GM23338 (cell line): ENCODE measurements around the gene CELA1. TPM values are rescaled to one million over a fixed set of nuclear protein-coding genes. Genes with fewer than 3 reads are reported as not detected.

Source experiments
- CREB1 ChIP-seq: fragments of 250-450 bp; sonication (Bioruptor Pico); IDR thresholded peaks from 2 replicates; pipeline ENCODE4 v1.5.0; 2020; ENCODE audit warnings: low read depth, mild to moderate bottlenecking, moderate library complexity
- EZH2 ChIP-seq: fragments of 200-600 bp; sonication (generic); IDR thresholded peaks from one replicate; pipeline ENCODE4 v1.8.0; 2017; ENCODE audit warnings: antibody characterized with exemption, mild to moderate bottlenecking, low read depth; ENCODE audit not compliant: unreplicated experiment
- EZH2phosphoT487 ChIP-seq: fragments of 200-600 bp; sonication (generic); IDR thresholded peaks from one replicate; pipeline ENCODE4 v1.8.1; 2018; ENCODE audit warnings: antibody characterized with exemption; ENCODE audit not compliant: unreplicated experiment
- JUNB ChIP-seq: IDR thresholded peaks from one replicate; pipeline ENCODE4 v1.6.1; 2016; ENCODE audit warnings: antibody characterized with exemption; ENCODE audit not compliant: unreplicated experiment
- NANOG ChIP-seq: IDR thresholded peaks from 2 replicates; pipeline ENCODE4 v1.6.1; 2016; ENCODE audit warnings: antibody characterized with exemption, borderline replicate concordance
- POLR2AphosphoS5 ChIP-seq: IDR thresholded peaks from 2 replicates; pipeline ENCODE4 v1.6.1; 2016; ENCODE audit warnings: antibody characterized with exemption, low read depth
- STAT1 ChIP-seq: IDR thresholded peaks from one replicate; pipeline ENCODE4 v1.6.1; 2016; ENCODE audit warnings: antibody characterized with exemption; ENCODE audit not compliant: unreplicated experiment
- ZNF114 ChIP-seq: fragments of 250-450 bp; sonication (Bioruptor Pico); IDR thresholded peaks from 2 replicates; pipeline ENCODE4 v1.5.0; 2020; ENCODE audit warnings: mild to moderate bottlenecking, moderate library complexity
- ZNF331 ChIP-seq: fragments of 250-450 bp; sonication (Bioruptor Pico); IDR thresholded peaks from 2 replicates; pipeline ENCODE4 v1.5.0; 2020; ENCODE audit warnings: low read depth, mild to moderate bottlenecking, moderate library complexity
- polyA plus RNA-seq: library from polyadenylated mRNA; unstranded; fragments of >200 nt; fragmentation: Nextera tagmentation; extraction: Ambion mirVana; gene quantifications from 2 replicates; pipeline ENCODE4 v1.2.1, GENCODE V29; 2016
- total RNA-seq: library from RNA; depleted of rRNA; stranded (reverse); fragments of >200 nt; shearing (Covaris generic); gene quantifications from 2 replicates; pipeline ENCODE4 v1.2.3, GENCODE V29; 2014
- TF ChIP-seq, protein P1 (sequence below): fragments of 250-450 bp; sonication (Bioruptor Pico); IDR thresholded peaks from 2 replicates; pipeline ENCODE4 v1.5.0; 2020; ENCODE audit warnings: mild to moderate bottlenecking, moderate library complexity
- TF ChIP-seq, protein P2 (sequence below), 2 experiments: fragments of 200-600 bp in 1 of 2; sonication (generic) in 1 of 2; conservative IDR thresholded peaks; 2 replicates each; pipeline versions ENCODE4 v1.5.1 to v1.6.1; 2016 to 2017; ENCODE audit warnings: antibody characterized with exemption in 2 of 2, low read depth in 2 of 2, mild to moderate bottlenecking in 2 of 2, moderate library complexity in 1 of 2
- TF ChIP-seq, protein P3 (sequence below): IDR thresholded peaks from one replicate; pipeline ENCODE4 v1.6.1; 2018; ENCODE audit warnings: antibody characterized with exemption; ENCODE audit not compliant: unreplicated experiment

CELA1 gene
- total and polyA plus RNA-seq, 2 experiments from 2014 or later: not detected

DNA sequence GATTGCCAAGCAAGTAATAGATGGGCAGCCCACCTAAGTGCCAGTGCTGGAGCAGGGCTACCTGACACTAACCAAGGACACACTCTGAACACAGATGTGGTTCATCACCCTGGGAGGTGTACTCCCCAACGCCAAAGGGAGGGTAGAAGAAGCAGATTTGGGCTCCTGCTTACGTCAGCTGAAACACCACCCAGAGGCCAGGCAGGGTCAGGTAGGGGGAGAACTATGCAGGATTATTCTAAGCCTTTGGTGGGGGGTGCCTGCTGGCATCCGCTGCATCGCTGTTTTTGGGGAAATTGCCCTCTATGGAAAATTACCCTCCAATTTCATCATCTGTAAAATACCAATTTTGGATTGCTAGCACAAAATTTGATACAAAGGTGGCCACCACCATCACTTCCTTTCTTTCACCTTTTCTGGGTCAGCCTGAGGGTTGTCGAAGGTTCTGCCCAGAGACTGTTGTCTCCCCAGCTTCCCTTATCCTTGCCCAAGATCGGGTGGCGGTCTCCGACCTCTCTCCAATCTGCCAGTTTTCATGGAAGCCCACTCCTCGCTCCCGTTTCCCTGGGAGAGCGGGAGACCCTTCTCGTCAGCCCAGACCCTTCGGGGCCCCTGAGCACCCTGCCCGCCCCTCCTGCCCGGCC is 23.0 kb downstream of the CELA1 start (continued):
- TF ChIP-seq, protein P1, sequence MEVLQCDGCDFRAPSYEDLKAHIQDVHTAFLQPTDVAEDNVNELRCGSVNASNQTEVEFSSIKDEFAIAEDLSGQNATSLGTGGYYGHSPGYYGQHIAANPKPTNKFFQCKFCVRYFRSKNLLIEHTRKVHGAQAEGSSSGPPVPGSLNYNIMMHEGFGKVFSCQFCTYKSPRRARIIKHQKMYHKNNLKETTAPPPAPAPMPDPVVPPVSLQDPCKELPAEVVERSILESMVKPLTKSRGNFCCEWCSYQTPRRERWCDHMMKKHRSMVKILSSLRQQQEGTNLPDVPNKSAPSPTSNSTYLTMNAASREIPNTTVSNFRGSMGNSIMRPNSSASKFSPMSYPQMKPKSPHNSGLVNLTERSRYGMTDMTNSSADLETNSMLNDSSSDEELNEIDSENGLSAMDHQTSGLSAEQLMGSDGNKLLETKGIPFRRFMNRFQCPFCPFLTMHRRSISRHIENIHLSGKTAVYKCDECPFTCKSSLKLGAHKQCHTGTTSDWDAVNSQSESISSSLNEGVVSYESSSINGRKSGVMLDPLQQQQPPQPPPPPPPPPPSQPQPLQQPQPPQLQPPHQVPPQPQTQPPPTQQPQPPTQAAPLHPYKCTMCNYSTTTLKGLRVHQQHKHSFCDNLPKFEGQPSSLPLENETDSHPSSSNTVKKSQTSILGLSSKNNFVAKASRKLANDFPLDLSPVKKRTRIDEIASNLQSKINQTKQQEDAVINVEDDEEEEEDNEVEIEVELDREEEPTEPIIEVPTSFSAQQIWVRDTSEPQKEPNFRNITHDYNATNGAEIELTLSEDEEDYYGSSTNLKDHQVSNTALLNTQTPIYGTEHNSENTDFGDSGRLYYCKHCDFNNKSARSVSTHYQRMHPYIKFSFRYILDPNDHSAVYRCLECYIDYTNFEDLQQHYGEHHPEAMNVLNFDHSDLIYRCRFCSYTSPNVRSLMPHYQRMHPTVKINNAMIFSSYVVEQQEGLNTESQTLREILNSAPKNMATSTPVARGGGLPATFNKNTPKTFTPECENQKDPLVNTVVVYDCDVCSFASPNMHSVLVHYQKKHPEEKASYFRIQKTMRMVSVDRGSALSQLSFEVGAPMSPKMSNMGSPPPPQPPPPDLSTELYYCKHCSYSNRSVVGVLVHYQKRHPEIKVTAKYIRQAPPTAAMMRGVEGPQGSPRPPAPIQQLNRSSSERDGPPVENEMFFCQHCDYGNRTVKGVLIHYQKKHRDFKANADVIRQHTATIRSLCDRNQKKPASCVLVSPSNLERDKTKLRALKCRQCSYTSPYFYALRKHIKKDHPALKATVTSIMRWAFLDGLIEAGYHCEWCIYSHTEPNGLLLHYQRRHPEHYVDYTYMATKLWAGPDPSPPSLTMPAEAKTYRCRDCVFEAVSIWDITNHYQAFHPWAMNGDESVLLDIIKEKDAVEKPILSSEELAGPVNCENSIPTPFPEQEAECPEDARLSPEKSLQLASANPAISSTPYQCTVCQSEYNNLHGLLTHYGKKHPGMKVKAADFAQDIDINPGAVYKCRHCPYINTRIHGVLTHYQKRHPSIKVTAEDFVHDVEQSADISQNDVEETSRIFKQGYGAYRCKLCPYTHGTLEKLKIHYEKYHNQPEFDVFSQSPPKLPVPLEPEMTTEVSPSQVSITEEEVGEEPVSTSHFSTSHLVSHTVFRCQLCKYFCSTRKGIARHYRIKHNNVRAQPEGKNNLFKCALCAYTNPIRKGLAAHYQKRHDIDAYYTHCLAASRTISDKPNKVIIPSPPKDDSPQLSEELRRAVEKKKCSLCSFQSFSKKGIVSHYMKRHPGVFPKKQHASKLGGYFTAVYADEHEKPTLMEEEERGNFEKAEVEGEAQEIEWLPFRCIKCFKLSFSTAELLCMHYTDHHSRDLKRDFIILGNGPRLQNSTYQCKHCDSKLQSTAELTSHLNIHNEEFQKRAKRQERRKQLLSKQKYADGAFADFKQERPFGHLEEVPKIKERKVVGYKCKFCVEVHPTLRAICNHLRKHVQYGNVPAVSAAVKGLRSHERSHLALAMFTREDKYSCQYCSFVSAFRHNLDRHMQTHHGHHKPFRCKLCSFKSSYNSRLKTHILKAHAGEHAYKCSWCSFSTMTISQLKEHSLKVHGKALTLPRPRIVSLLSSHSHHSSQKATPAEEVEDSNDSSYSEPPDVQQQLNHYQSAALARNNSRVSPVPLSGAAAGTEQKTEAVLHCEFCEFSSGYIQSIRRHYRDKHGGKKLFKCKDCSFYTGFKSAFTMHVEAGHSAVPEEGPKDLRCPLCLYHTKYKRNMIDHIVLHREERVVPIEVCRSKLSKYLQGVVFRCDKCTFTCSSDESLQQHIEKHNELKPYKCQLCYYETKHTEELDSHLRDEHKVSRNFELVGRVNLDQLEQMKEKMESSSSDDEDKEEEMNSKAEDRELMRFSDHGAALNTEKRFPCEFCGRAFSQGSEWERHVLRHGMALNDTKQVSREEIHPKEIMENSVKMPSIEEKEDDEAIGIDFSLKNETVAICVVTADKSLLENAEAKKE (CRISPR knock-in tag): no peak
- TF ChIP-seq EZH2 (no peak), ZNF114 (CRISPR knock-in tag) (no peak), JUNB (no peak), ZNF331 (no peak), POLR2AphosphoS5 (no peak), STAT1 (no peak), CREB1 (CRISPR knock-in tag) (no peak), NANOG (no peak), EZH2phosphoT487 (no peak)
- TF ChIP-seq, protein P2, sequence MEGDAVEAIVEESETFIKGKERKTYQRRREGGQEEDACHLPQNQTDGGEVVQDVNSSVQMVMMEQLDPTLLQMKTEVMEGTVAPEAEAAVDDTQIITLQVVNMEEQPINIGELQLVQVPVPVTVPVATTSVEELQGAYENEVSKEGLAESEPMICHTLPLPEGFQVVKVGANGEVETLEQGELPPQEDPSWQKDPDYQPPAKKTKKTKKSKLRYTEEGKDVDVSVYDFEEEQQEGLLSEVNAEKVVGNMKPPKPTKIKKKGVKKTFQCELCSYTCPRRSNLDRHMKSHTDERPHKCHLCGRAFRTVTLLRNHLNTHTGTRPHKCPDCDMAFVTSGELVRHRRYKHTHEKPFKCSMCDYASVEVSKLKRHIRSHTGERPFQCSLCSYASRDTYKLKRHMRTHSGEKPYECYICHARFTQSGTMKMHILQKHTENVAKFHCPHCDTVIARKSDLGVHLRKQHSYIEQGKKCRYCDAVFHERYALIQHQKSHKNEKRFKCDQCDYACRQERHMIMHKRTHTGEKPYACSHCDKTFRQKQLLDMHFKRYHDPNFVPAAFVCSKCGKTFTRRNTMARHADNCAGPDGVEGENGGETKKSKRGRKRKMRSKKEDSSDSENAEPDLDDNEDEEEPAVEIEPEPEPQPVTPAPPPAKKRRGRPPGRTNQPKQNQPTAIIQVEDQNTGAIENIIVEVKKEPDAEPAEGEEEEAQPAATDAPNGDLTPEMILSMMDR (conservative IDR thresholded peaks at IDR 0.05; ENCODE audit: low read depth in 2 of 2): no peak
- TF ChIP-seq, protein P3, sequence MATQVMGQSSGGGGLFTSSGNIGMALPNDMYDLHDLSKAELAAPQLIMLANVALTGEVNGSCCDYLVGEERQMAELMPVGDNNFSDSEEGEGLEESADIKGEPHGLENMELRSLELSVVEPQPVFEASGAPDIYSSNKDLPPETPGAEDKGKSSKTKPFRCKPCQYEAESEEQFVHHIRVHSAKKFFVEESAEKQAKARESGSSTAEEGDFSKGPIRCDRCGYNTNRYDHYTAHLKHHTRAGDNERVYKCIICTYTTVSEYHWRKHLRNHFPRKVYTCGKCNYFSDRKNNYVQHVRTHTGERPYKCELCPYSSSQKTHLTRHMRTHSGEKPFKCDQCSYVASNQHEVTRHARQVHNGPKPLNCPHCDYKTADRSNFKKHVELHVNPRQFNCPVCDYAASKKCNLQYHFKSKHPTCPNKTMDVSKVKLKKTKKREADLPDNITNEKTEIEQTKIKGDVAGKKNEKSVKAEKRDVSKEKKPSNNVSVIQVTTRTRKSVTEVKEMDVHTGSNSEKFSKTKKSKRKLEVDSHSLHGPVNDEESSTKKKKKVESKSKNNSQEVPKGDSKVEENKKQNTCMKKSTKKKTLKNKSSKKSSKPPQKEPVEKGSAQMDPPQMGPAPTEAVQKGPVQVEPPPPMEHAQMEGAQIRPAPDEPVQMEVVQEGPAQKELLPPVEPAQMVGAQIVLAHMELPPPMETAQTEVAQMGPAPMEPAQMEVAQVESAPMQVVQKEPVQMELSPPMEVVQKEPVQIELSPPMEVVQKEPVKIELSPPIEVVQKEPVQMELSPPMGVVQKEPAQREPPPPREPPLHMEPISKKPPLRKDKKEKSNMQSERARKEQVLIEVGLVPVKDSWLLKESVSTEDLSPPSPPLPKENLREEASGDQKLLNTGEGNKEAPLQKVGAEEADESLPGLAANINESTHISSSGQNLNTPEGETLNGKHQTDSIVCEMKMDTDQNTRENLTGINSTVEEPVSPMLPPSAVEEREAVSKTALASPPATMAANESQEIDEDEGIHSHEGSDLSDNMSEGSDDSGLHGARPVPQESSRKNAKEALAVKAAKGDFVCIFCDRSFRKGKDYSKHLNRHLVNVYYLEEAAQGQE: no peak
